Trophoblast cell (in vitro differentiated cells and primary cell): ENCODE measurements around the gene RPL9.
A peak's percentile ranks its signal among the peaks of the same experiment; 100 is the strongest.

Experiments
- DNase-seq, 2 donors: peaks; one replicate each; pipeline ENCODE4 v3.0.0-alpha.2; 2016
- H2AFZ ChIP-seq: 2 replicates; pipeline ENCODE4 v1.6.1; 2013; ENCODE audit warnings: low read length, moderate library complexity, mild to moderate bottlenecking; ENCODE audit not compliant: insufficient read depth, poor library complexity
- H2AK5ac ChIP-seq: 2 replicates; pipeline ENCODE4 v1.6.1; 2013; ENCODE audit warnings: mild to moderate bottlenecking, low read length
- H2BK120ac ChIP-seq: 2 replicates; pipeline ENCODE4 v1.6.1; 2013; ENCODE audit warnings: low read length, mild to moderate bottlenecking, moderate library complexity; ENCODE audit not compliant: insufficient read depth, poor library complexity
- H2BK12ac ChIP-seq: 2 replicates; pipeline ENCODE4 v1.6.1; 2013; ENCODE audit warnings: mild to moderate bottlenecking, low read length, moderate library complexity
- H2BK5ac ChIP-seq: 2 replicates; pipeline ENCODE4 v1.6.1; 2013; ENCODE audit warnings: low read length, low read depth, moderate library complexity, mild to moderate bottlenecking; ENCODE audit not compliant: poor library complexity
- H3K14ac ChIP-seq: 2 replicates; pipeline ENCODE4 v1.6.1; 2013; ENCODE audit warnings: mild to moderate bottlenecking, low read length
- H3K18ac ChIP-seq: 2 replicates; pipeline ENCODE4 v1.6.1; 2013; ENCODE audit warnings: mild to moderate bottlenecking, low read length
- H3K23ac ChIP-seq: 2 replicates; pipeline ENCODE4 v1.6.1; 2013; ENCODE audit warnings: low read length
- H3K27ac ChIP-seq: 2 replicates; pipeline ENCODE4 v1.5.1; 2013; ENCODE audit warnings: low read depth, mild to moderate bottlenecking, inconsistent platforms, low read length, moderate library complexity
- H3K27me3 ChIP-seq: 2 replicates; pipeline ENCODE4 v1.6.1; 2013; ENCODE audit warnings: inconsistent platforms, mild to moderate bottlenecking, low read length, moderate library complexity; ENCODE audit not compliant: insufficient read depth
- H3K36me3 ChIP-seq, 2 experiments: 1 replicate in 1 of 2; 2 replicates in 1 of 2; pipeline ENCODE4 v1.6.1; 2013; ENCODE audit warnings: low read length in 2 of 2, mild to moderate bottlenecking in 2 of 2, moderate library complexity in 1 of 2; ENCODE audit not compliant: insufficient read depth in 2 of 2, control insufficient read depth in 1 of 2
- H3K4ac ChIP-seq: 2 replicates; pipeline ENCODE4 v1.6.1; 2013; ENCODE audit warnings: low read depth, mild to moderate bottlenecking, low read length, moderate library complexity
- H3K4me1 ChIP-seq, 2 experiments: 1 replicate in 1 of 2; 2 replicates in 1 of 2; pipeline ENCODE4 v1.6.1; 2013; ENCODE audit warnings: low read length in 2 of 2, mild to moderate bottlenecking in 2 of 2, moderate library complexity in 1 of 2; ENCODE audit not compliant: insufficient read depth in 2 of 2, control insufficient read depth in 1 of 2
- H3K4me2 ChIP-seq: 2 replicates; pipeline ENCODE4 v1.6.1; 2013; ENCODE audit warnings: inconsistent platforms, mild to moderate bottlenecking, low read length, moderate library complexity
- H3K4me3 ChIP-seq: 2 replicates; pipeline ENCODE4 v1.5.1; 2013; ENCODE audit warnings: mild to moderate bottlenecking, low read depth, low read length, inconsistent platforms
- H3K79me1 ChIP-seq: one replicate; pipeline ENCODE4 v1.6.1; 2013; ENCODE audit warnings: low read length
- H3K79me2 ChIP-seq: 2 replicates; pipeline ENCODE4 v1.6.1; 2013; ENCODE audit warnings: low read length, mild to moderate bottlenecking; ENCODE audit not compliant: control insufficient read depth, insufficient read depth, poor library complexity
- H3K9ac ChIP-seq: 2 replicates; pipeline ENCODE4 v1.6.1; 2013; ENCODE audit warnings: mild to moderate bottlenecking, low read length
- H3K9me3 ChIP-seq: 2 replicates; pipeline ENCODE4 v1.6.1; 2013; ENCODE audit warnings: low read depth, mild to moderate bottlenecking, control low read depth, inconsistent platforms, low read length; ENCODE audit not compliant: insufficient read depth
- H4K12ac ChIP-seq: 2 replicates; pipeline ENCODE4 v1.6.1; 2013; ENCODE audit warnings: low read depth, mild to moderate bottlenecking, low read length, moderate library complexity
- H4K8ac ChIP-seq: 2 replicates; pipeline ENCODE4 v1.6.1; 2013; ENCODE audit warnings: low read depth, mild to moderate bottlenecking, low read length, moderate library complexity
- H4K91ac ChIP-seq: one replicate; pipeline ENCODE4 v1.6.1; 2013; ENCODE audit warnings: low read depth, mild to moderate bottlenecking, low read length, moderate library complexity
- WGBS: extraction: QIAGEN DNeasy Blood & Tissue Kit; methylation state at CpG from one replicate; pipeline ENCODE4 v1.1.7; 2013; ENCODE audit warnings: missing lambda C conversion rate; ENCODE audit not compliant: insufficient read length, insufficient coverage; ENCODE audit errors: extremely low coverage; 5-methylcytosine and 5-hydroxymethylcytosine counted together

Gene RPL9

GRCh38 chr4:39480902-39481695 is 22.4 kb upstream of the RPL9 start:
- no CpG with 5 or more reads among the region's 21 CpGs for WGBS
- Histone ChIP-seq H3K4me2 (peak overlapping the region; percentile 11), H4K12ac (no peak overlapping the region)

GRCh38 chr4:39480251-39480650 is 21.5 kb upstream of the RPL9 start:
- H2BK5ac ChIP-seq: no peak overlapping the region
- no CpG with 5 or more reads among the region's 27 CpGs for WGBS

More at GRCh38 chr4:39480902-39481695, 22.4 kb upstream of the RPL9 start:
- Histone ChIP-seq H3K79me1 (no peaks in the 10 kb centered on the region), H3K23ac (no peak overlapping the region), H3K14ac (no peak overlapping the region), H2BK120ac (no peak overlapping the region), H3K18ac (no peak overlapping the region), H3K9me3 (peaks cover 2% of the 10 kb centered on the region), H2BK12ac (no peak overlapping the region), H3K4me1 (peaks cover 2 to 4% of the 10 kb centered on the region in 2 experiments), H3K27me3 (no peaks in the 10 kb centered on the region), H2BK5ac (no peak overlapping the region), H3K9ac (no peak overlapping the region), H2AFZ (no peak overlapping the region), H3K4ac (no peak overlapping the region), H4K91ac (no peak overlapping the region), H3K4me3 (no peak overlapping the region), H3K36me3 (peaks cover 0 to 5% of the 10 kb centered on the region in 2 experiments), H4K8ac (no peak overlapping the region), H3K27ac (no peak overlapping the region), H3K79me2 (no peaks in the 10 kb centered on the region), H2AK5ac (no peak overlapping the region)
- peak; percentile 97 to 99 for DNase-seq

GRCh38 chr4:39476187-39476895 is 17.6 kb upstream of the RPL9 start:
- Histone ChIP-seq H3K4me2 (no peak overlapping the region), H3K79me2 (no peaks in the 10 kb centered on the region), H3K9me3 (peaks cover 2% of the 10 kb centered on the region), H2BK5ac (no peak overlapping the region), H2AK5ac (no peak overlapping the region), H3K4me1 (peaks cover 2 to 4% of the 10 kb centered on the region in 2 experiments), H2BK12ac (no peak overlapping the region), H3K36me3 (peaks cover 0 to 5% of the 10 kb centered on the region in 2 experiments), H2AFZ (no peak overlapping the region), H3K14ac (no peak overlapping the region), H3K4me3 (no peak overlapping the region), H4K8ac (no peak overlapping the region), H3K79me1 (no peaks in the 10 kb centered on the region), H3K4ac (no peak overlapping the region), H3K27ac (no peak overlapping the region), H3K27me3 (no peaks in the 10 kb centered on the region), H4K12ac (no peak overlapping the region), H4K91ac (no peak overlapping the region), H2BK120ac (no peak overlapping the region), H3K18ac (no peak overlapping the region), H3K23ac (no peak overlapping the region), H3K9ac (no peak overlapping the region)
- DNase-seq: no peak
- WGBS: no CpG with 5 or more reads among the region's 5 CpGs

More at GRCh38 chr4:39480251-39480650, 21.5 kb upstream of the RPL9 start:
- no peak overlapping the region for H2BK12ac ChIP-seq
- H4K12ac ChIP-seq: no peak overlapping the region
- no peak overlapping the region for H2AFZ ChIP-seq
- no peak overlapping the region for H3K9ac ChIP-seq
- no peak overlapping the region for H3K18ac ChIP-seq
- no peak overlapping the region for H3K4me2 ChIP-seq
- no peak overlapping the region for H3K23ac ChIP-seq
- no peak overlapping the region for H3K4me3 ChIP-seq
- H3K4me1 ChIP-seq: peaks cover 2 to 4% of the 10 kb centered on the region in 2 experiments
- no peaks in the 10 kb centered on the region for H3K79me2 ChIP-seq
- no peak overlapping the region for H2BK120ac ChIP-seq
- H2AK5ac ChIP-seq: no peak overlapping the region
- no peaks in the 10 kb centered on the region for H3K79me1 ChIP-seq
- H4K8ac ChIP-seq: no peak overlapping the region
- no peak overlapping the region for H3K14ac ChIP-seq
- peaks cover 2% of the 10 kb centered on the region for H3K9me3 ChIP-seq
- H3K36me3 ChIP-seq: peaks cover 0 to 5% of the 10 kb centered on the region in 2 experiments
- no peak for DNase-seq
- H4K91ac ChIP-seq: no peak overlapping the region
- H3K27me3 ChIP-seq: no peaks in the 10 kb centered on the region
- no peak overlapping the region for H3K27ac ChIP-seq
- no peak overlapping the region for H3K4ac ChIP-seq

GRCh38 chr4:39472396-39472795 is 13.7 kb upstream of the RPL9 start:
- no peak overlapping the region for H4K91ac ChIP-seq
- H2BK120ac ChIP-seq: no peak overlapping the region
- no peak overlapping the region for H2AK5ac ChIP-seq
- H3K4me2 ChIP-seq: no peak overlapping the region
- H3K9ac ChIP-seq: no peak overlapping the region
- no peak overlapping the region for H3K18ac ChIP-seq
- H3K23ac ChIP-seq: no peak overlapping the region
- H3K79me2 ChIP-seq: no peaks in the 10 kb centered on the region
- no peaks in the 10 kb centered on the region for H3K4me1 ChIP-seq
- no peak overlapping the region for H3K14ac ChIP-seq
- H2BK12ac ChIP-seq: no peak overlapping the region
- no peak overlapping the region for H3K4ac ChIP-seq
- H2AFZ ChIP-seq: no peak overlapping the region
- no peaks in the 10 kb centered on the region for H3K9me3 ChIP-seq
- H3K36me3 ChIP-seq: peaks cover 0 to 2% of the 10 kb centered on the region in 2 experiments
- no peak overlapping the region for H4K12ac ChIP-seq
- no peak overlapping the region for H3K4me3 ChIP-seq
- no CpG with 5 or more reads among the region's 3 CpGs for WGBS
- H3K27me3 ChIP-seq: no peaks in the 10 kb centered on the region
- no peak overlapping the region for H3K27ac ChIP-seq
- no peak overlapping the region for H4K8ac ChIP-seq
- no peak overlapping the region for H2BK5ac ChIP-seq
- DNase-seq: peak; percentile 62 to 93
- H3K79me1 ChIP-seq: no peaks in the 10 kb centered on the region
